Kidney epithelial cell (primary cell): ENCODE measurements around the gene NT5C2. TPM values are rescaled to one million over a fixed set of nuclear protein-coding genes. Genes with fewer than 3 reads are reported as not detected.
"Not testable (repeated sequence)": the region's sequence is repeated elsewhere in the genome, so short reads cannot be mapped to it uniquely, and the experiment has no call there.

Experiments
- DNase-seq: peaks from one replicate; pipeline ENCODE4 v3.0.0-alpha.2; 2010; ENCODE audit warnings: low read depth
- H3K27me3 ChIP-seq: 2 replicates; pipeline ENCODE4 v1.6.0; 2011; ENCODE audit warnings: low read length; ENCODE audit not compliant: control insufficient read depth, insufficient read depth
- H3K36me3 ChIP-seq: 2 replicates; pipeline ENCODE4 v1.5.1; 2011; ENCODE audit warnings: low read length; ENCODE audit not compliant: control insufficient read depth, insufficient read depth
- H3K4me3 ChIP-seq: 2 replicates; pipeline ENCODE4 v1.5.1; 2011; ENCODE audit warnings: low read depth, mild to moderate bottlenecking, control low read depth, low read length
- CTCF ChIP-seq: IDR thresholded peaks from 2 replicates; pipeline ENCODE4 v1.5.1; 2011; ENCODE audit warnings: mild to moderate bottlenecking, moderate library complexity, low read length, control low read depth, inconsistent platforms; ENCODE audit not compliant: insufficient read depth, poor library complexity, severe bottlenecking
- total RNA-seq: library from RNA; depleted of rRNA; stranded (reverse); fragments of >200 nt; gene quantifications from 2 replicates; pipeline ENCODE4 v1.2.3, GENCODE V29; 2015

Gene NT5C2
- total RNA-seq, 1 donor from 2014 or later, result 90.7 TPM

DNA sequence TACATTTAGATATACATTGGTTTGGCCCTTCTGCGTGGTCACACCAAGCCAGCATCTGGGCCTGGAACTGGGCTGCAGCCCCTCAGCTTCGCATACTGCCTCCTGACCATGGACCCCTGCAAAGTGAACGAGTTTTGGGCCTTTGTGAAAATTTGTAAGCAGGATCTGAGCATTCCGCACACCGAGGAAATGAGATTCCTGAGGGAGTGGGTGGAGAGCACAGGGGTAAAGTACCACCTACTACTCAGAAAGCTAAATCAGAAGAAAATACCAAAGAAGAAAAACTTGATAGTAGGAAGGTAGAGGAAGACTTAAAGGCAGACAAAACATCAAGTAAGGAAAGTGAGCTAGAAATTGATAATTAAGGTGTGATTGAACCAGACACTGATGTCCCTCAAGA lies 22.5 kb upstream of the NT5C2 start:
- TF ChIP-seq CTCF, result no peak
- Histone ChIP-seq H3K4me3 (no peak overlapping the region), H3K27me3 (no peaks in the 10 kb centered on the region), H3K36me3 (no peaks in the 10 kb centered on the region)
- DNase-seq, result no peak

- not testable (repeated sequence) for H3K36me3 ChIP-seq, H3K27me3 ChIP-seq, DNase-seq, H3K4me3 ChIP-seq
Observed at GRCh38 chr10:103210262-103210661, 17.2 kb upstream of the NT5C2 start.

DNA sequence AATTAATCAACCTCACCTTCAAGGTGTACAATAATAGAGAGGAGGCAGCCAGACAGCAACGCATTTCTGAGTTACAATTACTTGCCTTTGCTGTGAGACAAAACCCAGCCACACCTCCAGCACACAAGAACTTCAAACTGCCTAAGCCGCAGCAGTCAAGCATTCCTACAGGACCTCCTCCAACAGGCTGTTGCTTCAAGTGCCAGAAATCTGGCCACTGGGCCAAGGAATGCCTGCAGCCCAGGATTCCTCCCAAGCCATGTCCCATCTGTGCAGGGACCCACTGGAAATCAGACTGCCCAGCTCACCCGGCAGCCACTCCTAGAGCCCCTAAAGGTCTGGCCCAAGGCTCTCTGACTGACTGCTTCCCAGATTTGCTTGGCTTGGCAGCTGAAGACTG lies 14.6 kb upstream of the NT5C2 start:
- H3K36me3 ChIP-seq, H3K27me3 ChIP-seq, DNase-seq, H3K4me3 ChIP-seq: not testable (repeated sequence)

DNA sequence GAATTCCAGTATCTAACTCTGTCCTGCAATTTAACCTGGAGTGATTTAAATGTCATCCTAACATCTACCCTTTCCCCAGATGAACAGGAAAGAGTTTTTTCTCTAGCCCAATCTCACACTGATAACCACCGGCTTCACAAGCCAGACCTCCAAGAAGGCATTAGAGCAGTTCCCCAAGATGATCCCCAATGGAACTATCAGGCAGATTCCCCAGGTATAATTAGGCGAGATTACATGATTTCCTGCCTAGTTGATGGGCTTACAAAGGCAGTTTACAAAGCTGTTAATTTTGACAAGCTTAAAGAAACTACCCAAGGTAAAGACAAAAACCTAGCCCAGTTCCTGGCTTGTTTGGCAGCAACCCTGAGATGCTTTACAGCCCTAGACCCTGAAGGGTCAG lies 14.1 kb upstream of the NT5C2 start:
- Histone ChIP-seq H3K36me3 (no peaks in the 10 kb centered on the region), H3K4me3 (no peak overlapping the region), H3K27me3 (no peaks in the 10 kb centered on the region)
- no peak for TF ChIP-seq CTCF
- DNase-seq, result no peak

DNA sequence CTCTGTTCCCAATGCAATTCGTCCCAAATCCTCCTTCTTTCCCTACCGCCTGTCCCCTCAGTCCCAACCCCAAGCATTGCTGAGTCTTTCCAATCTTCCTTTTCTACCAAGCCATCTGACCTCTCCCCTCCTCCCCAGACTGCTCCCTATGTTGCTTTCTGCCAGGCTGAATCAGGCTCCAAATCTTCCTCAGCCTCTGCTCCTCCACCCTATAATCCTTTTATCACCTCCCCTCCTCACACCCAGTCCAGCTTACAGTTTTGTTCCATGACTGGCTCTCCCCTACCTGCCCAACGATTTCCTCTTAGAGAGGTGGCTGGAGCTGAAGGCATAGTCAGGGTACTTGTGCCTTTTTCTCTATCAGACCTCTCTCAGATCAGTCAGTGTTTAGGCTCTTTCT lies 13.6 kb upstream of the NT5C2 start:
- DNase-seq, H3K4me3 ChIP-seq, H3K27me3 ChIP-seq, H3K36me3 ChIP-seq: not testable (repeated sequence)

DNA sequence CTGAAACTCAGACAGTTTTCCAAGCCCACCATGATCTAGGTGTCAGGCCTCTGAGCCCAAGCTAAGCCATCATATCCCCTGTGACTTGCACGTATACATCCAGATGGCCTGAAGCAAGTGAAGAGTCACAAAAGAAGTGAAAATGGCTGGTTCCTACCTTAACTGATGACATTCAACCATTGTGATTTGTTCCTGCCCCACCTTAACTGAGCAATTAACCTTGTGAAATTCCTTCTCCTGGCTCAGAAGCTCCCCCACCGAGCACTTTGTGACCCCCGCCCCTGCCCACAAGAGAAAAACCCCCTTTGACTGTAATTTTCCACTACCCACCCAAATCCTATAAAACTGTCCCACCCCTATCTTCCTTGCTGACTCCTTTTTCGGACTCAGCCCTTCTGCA lies 12.3 kb upstream of the NT5C2 start:
- H3K36me3 ChIP-seq, H3K4me3 ChIP-seq, DNase-seq, H3K27me3 ChIP-seq: not testable (repeated sequence)

DNA sequence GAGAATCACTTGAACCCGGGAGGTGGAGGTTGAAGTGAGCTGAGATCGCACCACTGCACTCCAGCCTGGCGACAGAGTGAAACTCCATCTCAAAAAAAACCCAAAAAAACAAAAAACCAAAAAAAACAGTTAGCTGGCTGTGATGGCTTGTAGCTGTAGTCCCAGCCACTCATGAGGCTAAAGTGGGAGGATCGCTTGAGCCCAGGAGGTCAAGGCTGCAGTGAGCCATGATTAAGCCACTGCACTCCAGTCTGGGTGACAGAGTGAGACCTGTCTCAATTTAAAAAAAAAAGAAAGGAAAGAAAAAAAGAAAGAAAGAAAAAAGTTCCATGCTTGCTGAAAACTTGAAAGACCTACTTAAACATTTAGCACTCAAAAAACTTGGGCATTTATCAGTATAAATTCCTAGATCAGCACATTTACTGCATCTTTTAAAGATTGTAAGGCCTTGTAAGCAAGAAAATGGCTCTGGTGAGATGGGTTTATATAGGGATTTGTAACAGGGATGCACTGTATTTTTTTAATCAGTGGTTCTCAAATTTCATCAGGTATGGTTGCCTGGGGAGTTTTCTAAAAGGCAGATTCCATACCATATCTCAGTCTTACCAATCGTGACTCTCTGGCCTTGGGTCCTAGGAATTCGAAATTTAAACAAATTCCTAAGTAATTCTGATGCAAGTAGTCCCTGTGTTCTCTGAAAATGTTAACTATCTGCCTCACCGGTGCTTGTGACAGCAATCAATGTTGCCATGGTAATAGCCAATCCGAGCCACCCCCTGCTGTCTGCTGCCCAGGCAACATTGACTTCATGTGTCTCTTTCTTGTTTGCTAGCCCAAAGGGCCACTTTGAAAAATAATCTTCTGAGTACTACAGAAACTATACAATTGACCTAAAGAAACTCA lies 11.5 kb upstream of the NT5C2 start:
- Histone ChIP-seq H3K27me3 (no peaks in the 10 kb centered on the region), H3K36me3 (no peaks in the 10 kb centered on the region), H3K4me3 (no peak overlapping the region)
- TF ChIP-seq CTCF, result no peak
- DNase-seq, result no peak

DNA sequence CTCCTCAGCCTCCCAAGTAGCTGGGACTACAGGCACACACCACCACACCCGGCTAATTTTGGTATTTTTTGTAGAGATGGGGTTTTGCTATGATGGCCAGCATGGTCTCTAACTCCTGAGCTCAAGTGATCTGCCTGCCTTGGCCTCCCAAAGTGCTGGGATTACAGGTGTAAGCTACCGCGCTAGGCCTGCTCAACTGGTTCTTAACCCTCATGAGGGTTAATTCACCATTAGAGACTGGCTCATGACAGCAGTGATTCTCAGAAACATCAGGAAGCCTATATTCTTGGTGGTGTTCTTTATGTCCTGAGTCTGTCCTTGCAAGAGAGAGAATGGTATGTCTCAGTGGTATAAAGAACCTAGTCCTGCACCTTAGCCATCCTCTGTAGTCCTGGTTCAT lies 10.4 kb upstream of the NT5C2 start:
- DNase-seq, result no peak
- H3K36me3 ChIP-seq, result no peaks in the 10 kb centered on the region
- H3K4me3 ChIP-seq, result no peak overlapping the region
- H3K27me3 ChIP-seq, result no peaks in the 10 kb centered on the region
- TF ChIP-seq CTCF, result no peak
